Measurements from ENCODE around the gene PUS3. TPM values are rescaled to one million over a fixed set of nuclear protein-coding genes. Genes with fewer than 3 reads are reported as not detected.

PUS3 gene, protein sequence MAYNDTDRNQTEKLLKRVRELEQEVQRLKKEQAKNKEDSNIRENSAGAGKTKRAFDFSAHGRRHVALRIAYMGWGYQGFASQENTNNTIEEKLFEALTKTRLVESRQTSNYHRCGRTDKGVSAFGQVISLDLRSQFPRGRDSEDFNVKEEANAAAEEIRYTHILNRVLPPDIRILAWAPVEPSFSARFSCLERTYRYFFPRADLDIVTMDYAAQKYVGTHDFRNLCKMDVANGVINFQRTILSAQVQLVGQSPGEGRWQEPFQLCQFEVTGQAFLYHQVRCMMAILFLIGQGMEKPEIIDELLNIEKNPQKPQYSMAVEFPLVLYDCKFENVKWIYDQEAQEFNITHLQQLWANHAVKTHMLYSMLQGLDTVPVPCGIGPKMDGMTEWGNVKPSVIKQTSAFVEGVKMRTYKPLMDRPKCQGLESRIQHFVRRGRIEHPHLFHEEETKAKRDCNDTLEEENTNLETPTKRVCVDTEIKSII
- total RNA-seq: 10 to 100 TPM in 1 of 2 experiments, 1 to 10 TPM in 1; 9.4 to 12.6 TPM

DNA sequence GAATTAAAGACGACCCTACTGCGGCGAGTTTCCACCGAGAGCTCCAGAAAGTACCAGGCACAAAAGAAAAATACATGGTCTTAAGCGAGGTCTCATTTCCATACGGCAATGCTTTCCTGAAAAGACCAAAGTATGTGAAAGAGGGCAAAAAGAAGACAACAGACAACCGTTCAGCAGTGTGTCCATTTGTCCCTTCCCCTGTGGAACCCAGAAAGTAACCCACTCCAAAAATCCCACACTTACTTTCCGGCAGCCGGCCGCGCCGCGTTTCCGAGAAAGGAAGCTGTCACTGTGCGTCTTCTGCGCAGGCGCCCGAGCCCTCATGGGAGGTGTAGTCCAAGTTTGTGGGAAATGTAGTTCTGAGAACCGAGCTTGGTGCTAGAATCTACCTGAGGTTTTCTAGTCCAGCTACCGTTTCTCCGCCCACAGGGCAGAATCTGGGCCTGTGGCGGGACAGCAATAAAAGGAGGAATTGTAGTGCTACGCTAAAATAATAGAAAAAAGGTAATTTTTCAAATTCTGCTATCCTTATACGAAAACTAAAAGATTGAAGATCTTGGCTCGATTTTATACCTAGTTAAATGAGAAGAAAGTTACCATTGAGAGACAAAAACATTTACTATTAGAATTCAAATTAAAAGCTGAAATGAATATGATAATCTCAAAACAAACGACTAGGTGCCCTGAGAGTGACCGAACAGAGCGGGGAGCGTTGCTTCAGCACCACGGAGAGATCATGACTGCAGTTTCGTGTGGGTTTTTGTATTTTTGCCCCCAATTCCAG is at the start of gene PUS3:
PUS3 (minus strand) TSS at position 280 of the 784 bp plus-strand sequence. CDS start 6,922 bp downstream, outside the sequence.

DNA sequence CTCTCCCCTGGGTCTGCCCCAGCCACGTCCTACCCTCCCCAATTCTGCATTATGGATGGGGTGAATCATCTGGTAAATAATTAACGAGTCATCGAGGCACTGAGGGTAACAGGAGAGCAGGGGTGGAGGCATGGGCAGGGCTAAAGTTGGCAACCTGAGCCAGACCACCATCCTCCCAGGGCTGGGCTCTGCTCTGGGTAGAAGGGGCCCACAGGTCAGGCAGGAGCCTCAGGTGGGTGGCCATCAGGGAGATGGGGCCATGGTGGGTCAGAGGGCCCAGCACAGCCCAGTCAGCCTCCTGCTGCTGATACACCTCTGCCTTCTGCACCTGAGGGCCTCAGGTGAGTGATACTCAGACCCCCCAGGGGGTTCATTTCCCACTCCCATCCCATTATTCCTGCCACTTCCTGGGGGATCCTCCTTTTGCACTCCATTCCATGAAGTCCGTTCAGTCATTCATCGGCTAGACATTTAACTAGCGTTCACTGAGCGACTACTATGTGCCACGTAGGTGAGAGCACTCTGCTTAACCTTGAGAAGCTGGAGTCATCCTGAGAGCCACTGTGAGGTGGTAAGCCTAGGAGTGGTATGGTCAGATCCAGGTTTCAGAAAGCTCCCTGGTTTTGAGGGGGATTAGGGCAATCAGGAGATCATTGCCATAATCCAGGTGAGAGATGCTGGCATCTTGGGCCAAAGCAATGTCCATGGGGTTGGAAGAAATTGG is 43.0 kb upstream of the PUS3 start, which contains the start of gene VSIG10L2:
VSIG10L2 (plus strand) TSS at position 248 of the 724 bp plus-strand sequence; CDS start at position 260, 12 bp downstream.

DNA sequence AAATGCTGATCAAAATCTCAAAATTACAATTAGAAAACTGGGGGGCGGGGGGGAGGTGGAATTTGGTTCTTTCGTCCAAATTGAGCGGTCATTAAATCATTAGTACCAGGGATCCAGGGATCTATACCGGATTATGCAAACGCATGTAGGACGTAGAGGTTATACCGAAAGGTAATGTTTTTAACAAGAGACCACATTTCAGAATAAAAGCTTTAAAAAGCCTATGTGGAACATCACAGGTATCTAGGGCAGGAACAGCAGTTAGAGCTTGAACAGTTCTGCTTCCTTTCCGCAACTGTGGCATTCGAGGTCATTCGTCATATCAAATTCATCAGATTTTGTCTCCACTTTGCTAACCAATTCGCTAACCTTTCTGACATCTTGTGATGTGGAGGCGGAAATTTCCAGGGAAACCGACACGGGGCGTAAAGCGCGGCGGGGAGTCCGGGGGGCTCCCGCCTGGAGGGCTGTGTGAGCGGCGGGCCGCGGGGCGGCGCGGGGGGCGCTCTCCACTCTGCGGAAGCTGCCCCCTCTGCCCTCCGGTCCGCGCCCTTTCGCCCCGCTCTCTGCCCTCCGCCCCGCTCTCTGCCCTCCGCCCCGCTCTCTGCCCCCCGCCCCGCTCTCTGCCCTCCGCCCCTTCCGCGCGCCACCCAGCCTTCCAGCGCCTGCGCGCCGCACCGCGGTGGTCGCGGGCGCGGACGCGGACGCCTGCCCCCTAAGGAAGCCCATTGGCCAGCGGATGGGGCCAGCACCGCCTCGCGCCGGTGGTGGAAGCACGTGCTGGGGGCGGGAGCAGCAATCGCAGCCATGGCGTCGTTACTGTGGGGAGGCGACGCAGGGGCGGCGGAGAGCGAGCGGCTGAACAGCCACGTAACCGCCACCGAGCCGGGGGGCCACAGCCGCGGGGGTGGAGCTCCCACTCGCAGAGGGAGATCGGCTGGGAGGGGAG is 979 bp upstream of the PUS3 start, which contains the start of gene DDX25:
DDX25 (plus strand) TSS at position 798 of the 949 bp plus-strand sequence; CDS start at position 808, 10 bp downstream.

DNA sequence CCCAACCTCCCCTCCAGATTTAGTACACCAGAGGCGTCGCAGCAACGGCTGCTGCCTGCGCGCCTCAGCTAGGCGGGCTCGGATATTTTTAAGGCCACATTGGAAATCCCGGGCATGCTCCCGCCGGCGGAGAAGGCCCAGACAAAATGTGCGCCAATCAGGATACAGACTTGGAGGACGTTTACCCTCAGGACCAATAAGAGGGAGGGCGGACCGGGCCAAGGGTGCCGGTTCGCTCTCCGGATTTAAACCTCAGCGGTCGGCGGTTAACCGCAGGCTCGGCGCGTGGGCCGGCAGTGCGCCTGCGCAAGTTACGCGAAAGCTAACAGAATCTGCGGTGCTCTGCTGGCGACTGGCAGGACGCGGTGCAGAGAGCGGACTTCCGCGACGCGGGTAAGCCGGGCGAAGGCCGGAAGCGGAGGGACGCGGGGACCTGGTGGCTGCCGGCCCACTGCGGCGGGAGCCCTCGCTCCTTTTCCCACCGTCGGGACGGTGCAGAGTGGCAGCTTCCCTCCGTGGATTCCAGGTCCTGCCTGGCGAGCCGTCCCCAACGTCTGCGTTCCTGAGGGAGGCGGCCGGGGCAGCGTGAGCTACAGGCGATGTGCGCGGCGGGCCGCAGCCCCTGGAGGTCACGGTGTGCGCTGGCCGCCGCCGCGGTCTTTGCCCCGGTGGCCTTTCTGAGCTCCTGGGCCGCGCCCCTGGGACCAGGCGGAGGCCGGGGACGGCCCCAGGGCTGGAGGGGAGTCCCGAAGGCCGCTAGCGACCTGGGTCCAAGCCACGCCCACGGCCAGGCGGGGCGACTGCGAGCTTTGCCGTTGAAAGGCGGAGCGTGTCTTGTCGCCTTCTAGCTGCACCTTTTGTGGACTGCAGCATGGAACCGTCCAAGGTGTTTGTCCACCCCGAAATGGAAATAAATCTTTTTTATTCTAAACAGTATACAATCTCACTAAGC is 15.4 kb downstream of the PUS3 start, which contains the start of gene HYLS1:
HYLS1 (plus strand) TSS at position 296 of the 952 bp plus-strand sequence. CDS start 11,701 bp downstream, outside the sequence.

Other genes starting within 250 kb of the PUS3 start
- not detected for gene ACRV1, start 222.4 kb downstream of the PUS3 start, total RNA-seq
- gene PATE1, start 156.9 kb downstream of the PUS3 start, total RNA-seq: not detected
- not detected for gene PATE2, start 124.4 kb downstream of the PUS3 start, total RNA-seq
- gene PATE3, start 115.1 kb downstream of the PUS3 start, total RNA-seq: not detected
- not detected for gene PATE4, start 69.9 kb downstream of the PUS3 start, total RNA-seq
- gene HYLS1, start 15.5 kb downstream of the PUS3 start, total RNA-seq: 10 to 100 TPM; 17.1 to 17.2 TPM
- gene DDX25, start 1.3 kb upstream of the PUS3 start, total RNA-seq: not detected
- gene VSIG10L2, start 42.8 kb upstream of the PUS3 start, total RNA-seq: not detected
- gene CDON, start 159.7 kb upstream of the PUS3 start, total RNA-seq: 1 to 10 TPM; 3.2 to 3.4 TPM

Data from activated naive CD4-positive, alpha-beta T cell treated with anti-CD3 and anti-CD28 coated beads, Interleukin-2, amount 10 ng/mL, durations not matched to agents 5 hours and 36 hours (primary cell).